ENCODE measurements around the gene LIPN.
A peak's percentile ranks its signal among the peaks of the same experiment; 100 is the strongest.
"Not testable (repeated sequence)": the region's sequence is repeated elsewhere in the genome, so short reads cannot be mapped to it uniquely, and the experiment has no call there.

Gene LIPN

GRCh38 chr10:88759366-88760101, at the start of gene LIPN:
LIPN (plus strand) TSS chr10:88760020; CDS start chr10:88761406, 1,386 bp downstream.
- Histone ChIP-seq H3K4me3 (ENCODE audit: low read length) (no peak within 1 kb of the TSS), H3K27ac (ENCODE audit: low read length) (no peak within 1 kb of the TSS), H3K36me3 (ENCODE audit: control insufficient read depth, insufficient read depth, low read length) (no peaks in the 10 kb centered on the region), H3K27me3 (ENCODE audit: control insufficient read depth, insufficient read depth, low read length) (no peaks in the 10 kb centered on the region), H3K9me3 (ENCODE audit: control insufficient read depth, insufficient read depth, low read length) (no peaks in the 10 kb centered on the region), H3K4me1 (ENCODE audit: control insufficient read depth, insufficient read depth, low read length) (no peaks in the 10 kb centered on the region)
- no peak for DNase-seq (ENCODE audit: low read depth, low spot score)
- WGBS (ENCODE audit: insufficient coverage, insufficient read length): no CpG with 5 or more reads among the region's 7 CpGs

GRCh38 chr10:88715517-88715916, 44.3 kb upstream of the LIPN start:
- H3K36me3 ChIP-seq (ENCODE audit: control insufficient read depth, insufficient read depth, low read length): no peaks in the 10 kb centered on the region
- no CpG with 5 or more reads among the region's 1 CpG for WGBS (ENCODE audit: insufficient coverage, insufficient read length)
- DNase-seq (ENCODE audit: low read depth, low spot score): no peak
- no peaks in the 10 kb centered on the region for H3K4me1 ChIP-seq (ENCODE audit: control insufficient read depth, insufficient read depth, low read length)
- H3K27me3 ChIP-seq (ENCODE audit: control insufficient read depth, insufficient read depth, low read length): no peaks in the 10 kb centered on the region
- H3K27ac ChIP-seq (ENCODE audit: low read length): no peak overlapping the region
- H3K4me3 ChIP-seq (ENCODE audit: low read length): no peak overlapping the region
- H3K9me3 ChIP-seq (ENCODE audit: control insufficient read depth, insufficient read depth, low read length): no peaks in the 10 kb centered on the region

- no peak overlapping the region for H3K27ac ChIP-seq (ENCODE audit: low read length)
- DNase-seq (ENCODE audit: low read depth, low spot score): no peak
- H3K4me1 ChIP-seq (ENCODE audit: control insufficient read depth, insufficient read depth, low read length): no peaks in the 10 kb centered on the region
- H3K9me3 ChIP-seq (ENCODE audit: control insufficient read depth, insufficient read depth, low read length): no peaks in the 10 kb centered on the region
- no CpG with 5 or more reads among the region's 4 CpGs for WGBS (ENCODE audit: insufficient coverage, insufficient read length)
- no peaks in the 10 kb centered on the region for H3K27me3 ChIP-seq (ENCODE audit: control insufficient read depth, insufficient read depth, low read length)
- H3K36me3 ChIP-seq (ENCODE audit: control insufficient read depth, insufficient read depth, low read length): no peaks in the 10 kb centered on the region
- H3K4me3 ChIP-seq (ENCODE audit: low read length): no peak overlapping the region
Observed at GRCh38 chr10:88721392-88721791, 38.4 kb upstream of the LIPN start.

GRCh38 chr10:88725798-88726197, 34.0 kb upstream of the LIPN start:
- Histone ChIP-seq H3K27me3 (ENCODE audit: control insufficient read depth, insufficient read depth, low read length) (no peaks in the 10 kb centered on the region), H3K9me3 (ENCODE audit: control insufficient read depth, insufficient read depth, low read length) (no peaks in the 10 kb centered on the region), H3K36me3 (ENCODE audit: control insufficient read depth, insufficient read depth, low read length) (no peaks in the 10 kb centered on the region), H3K27ac (ENCODE audit: low read length) (no peak overlapping the region), H3K4me1 (ENCODE audit: control insufficient read depth, insufficient read depth, low read length) (no peaks in the 10 kb centered on the region; the same call in 1 of the 2 replicates), H3K4me3 (ENCODE audit: low read length) (no peak overlapping the region)
- no CpG with 5 or more reads among the region's 1 CpG for WGBS (ENCODE audit: insufficient coverage, insufficient read length)
- DNase-seq (ENCODE audit: low read depth, low spot score): no peak

- no peaks in the 10 kb centered on the region for H3K36me3 ChIP-seq (ENCODE audit: control insufficient read depth, insufficient read depth, low read length)
- H3K27me3 ChIP-seq (ENCODE audit: control insufficient read depth, insufficient read depth, low read length): no peaks in the 10 kb centered on the region
- H3K4me3 ChIP-seq (ENCODE audit: low read length): no peak overlapping the region
- DNase-seq (ENCODE audit: low read depth, low spot score): peak; percentile 97
- no peaks in the 10 kb centered on the region for H3K9me3 ChIP-seq (ENCODE audit: control insufficient read depth, insufficient read depth, low read length)
- H3K27ac ChIP-seq (ENCODE audit: low read length): no peak overlapping the region
- no peaks in the 10 kb centered on the region; the same call in 1 of the 2 replicates for H3K4me1 ChIP-seq (ENCODE audit: control insufficient read depth, insufficient read depth, low read length)
- no CpG with 5 or more reads among the region's 30 CpGs for WGBS (ENCODE audit: insufficient coverage, insufficient read length)
Observed at GRCh38 chr10:88728107-88728763, 31.6 kb upstream of the LIPN start.

GRCh38 chr10:88730864-88731263, 29.0 kb upstream of the LIPN start:
- Histone ChIP-seq H3K36me3 (ENCODE audit: control insufficient read depth, insufficient read depth, low read length) (no peaks in the 10 kb centered on the region), H3K27ac (ENCODE audit: low read length) (no peak overlapping the region), H3K4me3 (ENCODE audit: low read length) (no peak overlapping the region), H3K9me3 (ENCODE audit: control insufficient read depth, insufficient read depth, low read length) (no peaks in the 10 kb centered on the region), H3K27me3 (ENCODE audit: control insufficient read depth, insufficient read depth, low read length) (no peaks in the 10 kb centered on the region), H3K4me1 (ENCODE audit: control insufficient read depth, insufficient read depth, low read length) (no peaks in the 10 kb centered on the region; the same call in 1 of the 2 replicates)
- no peak for DNase-seq (ENCODE audit: low read depth, low spot score)
- no CpG with 5 or more reads among the region's 4 CpGs for WGBS (ENCODE audit: insufficient coverage, insufficient read length)

DNA sequence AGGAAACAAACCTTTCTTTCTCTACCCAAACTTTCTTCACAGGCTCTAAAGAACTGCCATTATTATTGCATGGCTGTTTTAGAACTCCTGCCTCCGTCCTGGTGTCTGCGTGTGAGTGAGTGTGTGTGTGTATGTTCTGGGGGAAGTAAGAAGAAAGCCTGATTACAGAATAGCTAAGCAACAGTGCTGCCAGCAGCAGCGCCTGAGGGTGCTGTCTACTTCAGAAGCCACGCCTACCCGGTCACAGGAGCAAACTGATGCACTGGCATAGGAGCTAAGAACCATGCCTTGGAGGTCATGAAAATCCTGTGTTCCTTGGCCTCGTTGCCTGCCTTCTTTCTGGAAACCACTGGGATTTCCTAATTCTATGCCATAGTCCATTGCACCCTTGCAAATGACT, 28.5 kb upstream of the LIPN start:
- Histone ChIP-seq H3K4me3 (ENCODE audit: low read length) (no peak overlapping the region), H3K36me3 (ENCODE audit: control insufficient read depth, insufficient read depth, low read length) (no peaks in the 10 kb centered on the region), H3K27me3 (ENCODE audit: control insufficient read depth, insufficient read depth, low read length) (no peaks in the 10 kb centered on the region), H3K27ac (ENCODE audit: low read length) (no peak overlapping the region), H3K9me3 (ENCODE audit: control insufficient read depth, insufficient read depth, low read length) (no peaks in the 10 kb centered on the region), H3K4me1 (ENCODE audit: control insufficient read depth, insufficient read depth, low read length) (no peaks in the 10 kb centered on the region; the same call in 1 of the 2 replicates)
- WGBS (ENCODE audit: insufficient coverage, insufficient read length): no CpG with 5 or more reads among the region's 6 CpGs
- DNase-seq (ENCODE audit: low read depth, low spot score): no peak

DNA sequence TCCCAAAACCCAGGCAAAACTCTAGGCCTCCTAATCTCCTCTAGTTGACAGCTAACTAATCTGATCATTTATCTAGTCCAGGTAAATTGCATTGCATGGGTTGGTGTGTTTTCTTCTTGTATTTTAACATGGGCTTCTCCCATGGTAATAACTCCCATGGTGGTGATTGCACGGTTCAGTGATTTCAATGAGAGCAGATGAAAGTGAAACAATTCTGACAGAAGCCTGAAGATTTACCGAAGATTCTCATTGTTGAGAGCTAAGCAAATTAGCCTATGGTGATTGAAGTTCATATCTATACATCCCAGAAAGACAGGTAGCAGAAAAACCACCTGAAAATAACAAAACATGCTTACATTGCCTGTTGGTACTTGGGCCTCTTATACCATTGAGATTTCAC, 26.6 kb upstream of the LIPN start:
- no peaks in the 10 kb centered on the region; the same call in 1 of the 2 replicates for H3K4me1 ChIP-seq (ENCODE audit: control insufficient read depth, insufficient read depth, low read length)
- no peak for DNase-seq (ENCODE audit: low read depth, low spot score)
- no peaks in the 10 kb centered on the region for H3K36me3 ChIP-seq (ENCODE audit: control insufficient read depth, insufficient read depth, low read length)
- H3K27me3 ChIP-seq (ENCODE audit: control insufficient read depth, insufficient read depth, low read length): no peaks in the 10 kb centered on the region
- WGBS (ENCODE audit: insufficient coverage, insufficient read length): no CpG with 5 or more reads among the region's 2 CpGs
- no peak overlapping the region for H3K4me3 ChIP-seq (ENCODE audit: low read length)
- no peaks in the 10 kb centered on the region for H3K9me3 ChIP-seq (ENCODE audit: control insufficient read depth, insufficient read depth, low read length)
- H3K27ac ChIP-seq (ENCODE audit: low read length): no peak overlapping the region

DNA sequence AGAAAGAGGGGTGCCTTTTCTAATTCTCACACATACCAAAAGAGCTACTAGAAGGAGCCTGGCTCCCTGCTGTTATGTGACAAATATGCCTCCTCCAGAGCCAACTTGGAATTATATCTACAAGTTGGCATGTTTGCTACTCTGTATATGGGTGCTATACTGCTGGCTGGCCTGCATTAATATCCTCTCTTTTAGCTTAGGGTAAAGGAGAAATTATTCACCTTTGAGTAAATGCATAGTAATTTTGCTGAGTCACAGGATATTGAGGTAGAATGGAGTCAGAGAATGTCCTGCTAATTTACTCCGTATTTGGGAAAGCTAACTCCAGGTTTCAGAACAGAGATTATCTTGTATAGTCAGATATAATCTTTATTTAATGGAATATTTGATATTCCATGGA, 24.2 kb upstream of the LIPN start:
- no peaks in the 10 kb centered on the region for H3K4me1 ChIP-seq (ENCODE audit: control insufficient read depth, insufficient read depth, low read length)
- no peak for DNase-seq (ENCODE audit: low read depth, low spot score)
- H3K27ac ChIP-seq (ENCODE audit: low read length): no peak overlapping the region
- no peak overlapping the region for H3K4me3 ChIP-seq (ENCODE audit: low read length)
- H3K9me3 ChIP-seq (ENCODE audit: control insufficient read depth, insufficient read depth, low read length): no peaks in the 10 kb centered on the region
- no peaks in the 10 kb centered on the region for H3K27me3 ChIP-seq (ENCODE audit: control insufficient read depth, insufficient read depth, low read length)
- no peaks in the 10 kb centered on the region for H3K36me3 ChIP-seq (ENCODE audit: control insufficient read depth, insufficient read depth, low read length)
- no CpG with 5 or more reads among the region's 1 CpG for WGBS (ENCODE audit: insufficient coverage, insufficient read length)

GRCh38 chr10:88741921-88742320, 17.9 kb upstream of the LIPN start:
- DNase-seq (ENCODE audit: low read depth, low spot score): not testable (repeated sequence)
- no CpG with 5 or more reads among the region's 5 CpGs for WGBS (ENCODE audit: insufficient coverage, insufficient read length)

More at GRCh38 chr10:88741921-88742320, 17.9 kb upstream of the LIPN start:
- not testable (repeated sequence) for H3K9me3 ChIP-seq (ENCODE audit: control insufficient read depth, insufficient read depth, low read length); H3K27ac ChIP-seq (ENCODE audit: low read length); H3K4me3 ChIP-seq (ENCODE audit: low read length); H3K36me3 ChIP-seq (ENCODE audit: control insufficient read depth, insufficient read depth, low read length); H3K4me1 ChIP-seq (ENCODE audit: control insufficient read depth, insufficient read depth, low read length); H3K27me3 ChIP-seq (ENCODE audit: control insufficient read depth, insufficient read depth, low read length)
